GM12801 (cell line): ENCODE data around the gene HEPHL1.

Experiments
- TF ChIP-seq, protein P1 (sequence below): IDR thresholded peaks from one replicate; pipeline ENCODE4 v1.5.1; 2011; ENCODE audit warnings: control low read depth; ENCODE audit not compliant: insufficient read length; ENCODE audit errors: extremely low read depth

HEPHL1 gene

DNA sequence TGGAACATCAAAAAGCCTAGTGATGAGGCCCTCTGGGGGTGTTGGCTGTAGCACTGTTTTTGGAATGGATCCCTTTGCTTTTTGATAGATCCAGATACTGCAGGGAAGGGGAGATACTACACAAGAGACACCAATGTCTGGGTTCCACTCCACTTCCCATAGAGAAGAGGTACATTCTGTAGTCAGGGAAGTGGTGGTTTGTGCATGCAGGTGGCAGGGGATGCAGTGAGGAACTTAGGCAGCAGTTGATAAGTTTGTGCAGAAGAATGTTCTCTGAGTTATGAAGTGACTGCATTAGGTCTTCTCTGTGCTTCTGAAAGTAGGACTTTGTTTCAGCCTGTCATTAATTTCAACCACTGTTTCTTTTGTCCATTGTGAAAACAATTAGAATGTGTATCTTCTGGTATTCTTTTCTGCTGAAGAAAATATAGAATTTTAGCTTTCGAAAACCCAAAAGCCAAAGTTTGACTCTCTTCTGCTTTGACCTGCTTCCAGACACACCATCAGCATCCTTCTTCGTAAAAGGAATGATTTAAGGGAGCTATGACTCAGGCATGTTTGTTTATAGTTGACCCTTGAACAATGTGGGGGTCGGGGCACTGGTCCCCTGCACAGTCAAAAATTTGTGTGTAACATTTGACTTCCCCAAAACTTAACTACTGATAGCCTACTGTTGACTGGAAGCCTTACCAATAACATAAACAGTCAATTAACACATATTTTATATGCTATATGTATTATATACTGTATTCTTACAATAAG is 133.1 kb downstream of the HEPHL1 start:
- TF ChIP-seq, protein P1, sequence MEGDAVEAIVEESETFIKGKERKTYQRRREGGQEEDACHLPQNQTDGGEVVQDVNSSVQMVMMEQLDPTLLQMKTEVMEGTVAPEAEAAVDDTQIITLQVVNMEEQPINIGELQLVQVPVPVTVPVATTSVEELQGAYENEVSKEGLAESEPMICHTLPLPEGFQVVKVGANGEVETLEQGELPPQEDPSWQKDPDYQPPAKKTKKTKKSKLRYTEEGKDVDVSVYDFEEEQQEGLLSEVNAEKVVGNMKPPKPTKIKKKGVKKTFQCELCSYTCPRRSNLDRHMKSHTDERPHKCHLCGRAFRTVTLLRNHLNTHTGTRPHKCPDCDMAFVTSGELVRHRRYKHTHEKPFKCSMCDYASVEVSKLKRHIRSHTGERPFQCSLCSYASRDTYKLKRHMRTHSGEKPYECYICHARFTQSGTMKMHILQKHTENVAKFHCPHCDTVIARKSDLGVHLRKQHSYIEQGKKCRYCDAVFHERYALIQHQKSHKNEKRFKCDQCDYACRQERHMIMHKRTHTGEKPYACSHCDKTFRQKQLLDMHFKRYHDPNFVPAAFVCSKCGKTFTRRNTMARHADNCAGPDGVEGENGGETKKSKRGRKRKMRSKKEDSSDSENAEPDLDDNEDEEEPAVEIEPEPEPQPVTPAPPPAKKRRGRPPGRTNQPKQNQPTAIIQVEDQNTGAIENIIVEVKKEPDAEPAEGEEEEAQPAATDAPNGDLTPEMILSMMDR: no peak
